Measurements from ENCODE around the gene ITIH2.
"Not testable (repeated sequence)": the region's sequence is repeated elsewhere in the genome, so short reads cannot be mapped to it uniquely, and the experiment has no call there.

Gene ITIH2

DNA sequence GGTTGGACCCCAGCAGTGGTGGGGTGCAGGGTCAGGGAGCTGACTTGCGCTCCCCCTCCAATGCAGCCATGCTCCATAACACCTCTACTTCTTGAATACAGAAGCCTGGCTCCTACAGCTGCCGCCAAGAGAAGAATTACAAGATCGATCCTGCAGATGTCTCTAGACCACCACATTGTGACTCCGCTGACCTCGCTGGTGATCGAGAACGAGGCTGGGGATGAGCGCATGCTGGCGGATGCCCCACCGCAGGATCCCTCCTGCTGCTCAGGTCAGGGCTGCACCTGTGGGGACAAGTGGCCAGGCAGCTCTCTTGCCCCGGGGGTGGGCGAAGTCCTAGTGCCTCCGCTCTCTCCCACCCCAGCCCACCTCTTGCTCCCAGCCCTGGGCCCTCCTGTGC, 31.7 kb downstream of the ITIH2 start:
- Histone ChIP-seq H4K20me1 (ENCODE audit: insufficient read depth, low read length) (no peaks in the 10 kb centered on the region), H3K4me2 (ENCODE audit: low read length) (no peak overlapping the region), H3K4me1 (ENCODE audit: low read length) (no peaks in the 10 kb centered on the region), H3K79me2 (ENCODE audit: low read length) (no peaks in the 10 kb centered on the region), H3K4me3 (ENCODE audit: low read length) (no peak overlapping the region), H3K9ac (ENCODE audit: low read length) (no peak overlapping the region), H3K27me3 (ENCODE audit: low read depth, low read length) (no peaks in the 10 kb centered on the region), H2AFZ (ENCODE audit: low read depth, low read length) (no peak overlapping the region), H3K27ac (ENCODE audit: low read length) (no peak overlapping the region), H3K36me3 (replicated peaks; ENCODE audit: low read depth, low read length) (no peaks in the 10 kb centered on the region), H3K9me3 (ENCODE audit: insufficient read depth, low read length) (no peaks in the 10 kb centered on the region)
- TF ChIP-seq, protein P1, sequence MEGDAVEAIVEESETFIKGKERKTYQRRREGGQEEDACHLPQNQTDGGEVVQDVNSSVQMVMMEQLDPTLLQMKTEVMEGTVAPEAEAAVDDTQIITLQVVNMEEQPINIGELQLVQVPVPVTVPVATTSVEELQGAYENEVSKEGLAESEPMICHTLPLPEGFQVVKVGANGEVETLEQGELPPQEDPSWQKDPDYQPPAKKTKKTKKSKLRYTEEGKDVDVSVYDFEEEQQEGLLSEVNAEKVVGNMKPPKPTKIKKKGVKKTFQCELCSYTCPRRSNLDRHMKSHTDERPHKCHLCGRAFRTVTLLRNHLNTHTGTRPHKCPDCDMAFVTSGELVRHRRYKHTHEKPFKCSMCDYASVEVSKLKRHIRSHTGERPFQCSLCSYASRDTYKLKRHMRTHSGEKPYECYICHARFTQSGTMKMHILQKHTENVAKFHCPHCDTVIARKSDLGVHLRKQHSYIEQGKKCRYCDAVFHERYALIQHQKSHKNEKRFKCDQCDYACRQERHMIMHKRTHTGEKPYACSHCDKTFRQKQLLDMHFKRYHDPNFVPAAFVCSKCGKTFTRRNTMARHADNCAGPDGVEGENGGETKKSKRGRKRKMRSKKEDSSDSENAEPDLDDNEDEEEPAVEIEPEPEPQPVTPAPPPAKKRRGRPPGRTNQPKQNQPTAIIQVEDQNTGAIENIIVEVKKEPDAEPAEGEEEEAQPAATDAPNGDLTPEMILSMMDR (IDR thresholded peaks at IDR 0.05; ENCODE audit: low read depth, low read length), result no peak
- TF ChIP-seq EZH2phosphoT487 (IDR thresholded peaks at IDR 0.05; ENCODE audit: low read depth), result no peak

DNA sequence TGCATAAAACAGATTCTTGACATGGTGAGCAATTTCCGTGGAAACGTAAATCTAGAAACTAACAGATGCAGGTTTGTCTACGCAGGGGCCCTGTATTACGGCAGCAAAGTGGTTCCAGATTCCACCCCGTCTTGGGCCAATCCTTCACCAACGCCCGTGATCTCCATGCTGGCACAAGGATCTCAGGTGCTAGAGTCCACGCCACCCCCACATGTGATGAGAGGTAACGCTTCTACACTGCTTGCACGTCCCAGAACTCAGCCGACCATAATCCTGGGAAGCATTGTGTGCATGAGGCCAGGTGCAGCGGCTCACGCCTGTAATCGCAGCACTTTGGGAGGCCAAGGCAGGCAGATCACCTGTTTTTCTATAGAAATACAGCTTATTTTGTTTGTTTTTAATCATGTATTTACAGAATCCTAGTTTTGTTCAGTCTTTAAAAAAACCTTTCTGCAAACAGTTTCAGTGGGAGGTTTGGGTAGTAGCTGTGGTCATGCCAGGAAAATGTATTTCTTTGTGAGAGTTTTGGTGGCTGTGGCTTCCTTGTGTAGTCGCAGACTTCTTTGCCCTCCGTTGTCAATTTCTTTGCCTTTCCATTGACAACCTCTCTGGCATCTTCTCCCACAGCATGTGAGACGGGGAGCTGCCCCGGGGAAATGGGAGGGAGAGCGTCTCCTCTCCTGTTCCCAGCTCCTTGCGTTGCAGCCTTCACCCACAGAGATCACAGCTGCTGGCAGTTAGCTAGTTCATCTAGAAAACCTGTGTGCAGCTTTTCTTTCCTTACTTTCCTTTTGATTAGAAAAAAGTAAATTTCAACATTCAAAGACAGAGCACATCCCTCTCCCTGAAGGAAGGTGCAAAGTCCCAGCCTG, 35.7 kb downstream of the ITIH2 start:
- H3K36me3 ChIP-seq (replicated peaks; ENCODE audit: low read depth, low read length), result no peaks in the 10 kb centered on the region
- no peaks in the 10 kb centered on the region for H3K9me3 ChIP-seq (ENCODE audit: insufficient read depth, low read length)
- no peak overlapping the region for H3K9ac ChIP-seq (ENCODE audit: low read length)
- no peaks in the 10 kb centered on the region for H4K20me1 ChIP-seq (ENCODE audit: insufficient read depth, low read length)
- no peak overlapping the region for H3K4me3 ChIP-seq (ENCODE audit: low read length)
- H2AFZ ChIP-seq (ENCODE audit: low read depth, low read length), result no peak overlapping the region
- H3K27me3 ChIP-seq (ENCODE audit: low read depth, low read length), result no peaks in the 10 kb centered on the region
- no peak overlapping the region for H3K27ac ChIP-seq (ENCODE audit: low read length)
- no peaks in the 10 kb centered on the region for H3K79me2 ChIP-seq (ENCODE audit: low read length)
- H3K4me2 ChIP-seq (ENCODE audit: low read length), result no peak overlapping the region
- H3K4me1 ChIP-seq (ENCODE audit: low read length), result no peaks in the 10 kb centered on the region
- TF ChIP-seq, protein P1 (IDR thresholded peaks at IDR 0.05; ENCODE audit: low read depth, low read length), result no peak
- no peak for TF ChIP-seq EZH2phosphoT487 (IDR thresholded peaks at IDR 0.05; ENCODE audit: low read depth)

DNA sequence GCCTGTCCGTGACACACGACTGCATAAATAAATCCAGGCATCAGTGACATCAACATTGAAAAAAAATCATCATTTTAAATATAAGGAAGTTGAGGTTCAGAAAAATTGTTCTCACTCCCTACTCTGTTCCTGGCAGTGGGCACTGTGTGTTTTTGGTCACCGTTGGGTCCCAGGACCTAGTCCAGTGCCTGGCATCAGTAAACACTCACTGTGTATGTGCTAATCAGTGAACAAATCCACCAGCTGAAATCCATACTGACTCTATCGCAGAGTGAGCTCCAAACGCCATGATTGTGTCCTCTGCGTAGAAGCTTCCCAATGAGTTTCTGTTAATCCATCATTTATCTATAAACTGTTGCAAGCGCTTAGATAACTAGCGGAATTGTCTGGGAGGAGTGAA, 41.2 kb downstream of the ITIH2 start:
- no peaks in the 10 kb centered on the region for H3K27me3 ChIP-seq (ENCODE audit: low read depth, low read length)
- H3K79me2 ChIP-seq (ENCODE audit: low read length), result no peaks in the 10 kb centered on the region
- no peaks in the 10 kb centered on the region for H3K36me3 ChIP-seq (replicated peaks; ENCODE audit: low read depth, low read length)
- no peaks in the 10 kb centered on the region for H3K4me1 ChIP-seq (ENCODE audit: low read length)
- no peak overlapping the region for H3K27ac ChIP-seq (ENCODE audit: low read length)
- H3K9me3 ChIP-seq (ENCODE audit: insufficient read depth, low read length), result no peaks in the 10 kb centered on the region
- TF ChIP-seq, protein P1 (IDR thresholded peaks at IDR 0.05; ENCODE audit: low read depth, low read length), result no peak
- no peak for TF ChIP-seq EZH2phosphoT487 (IDR thresholded peaks at IDR 0.05; ENCODE audit: low read depth)
- H3K4me3 ChIP-seq (ENCODE audit: low read length), result no peak overlapping the region
- no peaks in the 10 kb centered on the region for H4K20me1 ChIP-seq (ENCODE audit: insufficient read depth, low read length)
- H2AFZ ChIP-seq (ENCODE audit: low read depth, low read length), result no peak overlapping the region
- no peak overlapping the region for H3K9ac ChIP-seq (ENCODE audit: low read length)
- H3K4me2 ChIP-seq (ENCODE audit: low read length), result no peak overlapping the region

DNA sequence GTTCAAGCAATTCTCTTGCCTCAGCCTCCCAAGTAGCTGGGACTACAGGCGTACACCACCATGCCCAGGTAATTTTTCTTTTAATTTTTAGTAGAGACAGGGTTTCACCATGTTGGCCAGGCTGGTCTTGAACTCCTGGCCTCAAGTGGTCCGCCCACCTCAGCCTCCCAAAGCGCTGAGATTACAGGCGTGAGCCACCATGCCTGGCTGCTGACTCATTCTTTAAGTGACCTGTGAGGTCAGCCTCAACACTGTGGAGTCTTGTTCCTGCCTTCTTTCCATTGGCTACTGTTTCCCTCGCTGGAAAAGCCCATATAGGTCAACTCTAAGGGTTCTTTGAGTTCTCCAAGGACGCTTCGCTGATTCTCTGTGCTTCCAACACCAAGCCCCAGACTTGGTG, 45.5 kb downstream of the ITIH2 start:
- not testable (repeated sequence) for H3K36me3 ChIP-seq (replicated peaks; ENCODE audit: low read depth, low read length); H3K4me2 ChIP-seq (ENCODE audit: low read length); H3K79me2 ChIP-seq (ENCODE audit: low read length); H2AFZ ChIP-seq (ENCODE audit: low read depth, low read length); H3K4me1 ChIP-seq (ENCODE audit: low read length); H3K4me3 ChIP-seq (ENCODE audit: low read length); H3K27ac ChIP-seq (ENCODE audit: low read length); H4K20me1 ChIP-seq (ENCODE audit: insufficient read depth, low read length); H3K27me3 ChIP-seq (ENCODE audit: low read depth, low read length); H3K9ac ChIP-seq (ENCODE audit: low read length); H3K9me3 ChIP-seq (ENCODE audit: insufficient read depth, low read length)
